ENCODE results near the gene TIGIT.
A peak's percentile ranks its signal among the peaks of the same experiment; 100 is the strongest.

TIGIT gene

DNA sequence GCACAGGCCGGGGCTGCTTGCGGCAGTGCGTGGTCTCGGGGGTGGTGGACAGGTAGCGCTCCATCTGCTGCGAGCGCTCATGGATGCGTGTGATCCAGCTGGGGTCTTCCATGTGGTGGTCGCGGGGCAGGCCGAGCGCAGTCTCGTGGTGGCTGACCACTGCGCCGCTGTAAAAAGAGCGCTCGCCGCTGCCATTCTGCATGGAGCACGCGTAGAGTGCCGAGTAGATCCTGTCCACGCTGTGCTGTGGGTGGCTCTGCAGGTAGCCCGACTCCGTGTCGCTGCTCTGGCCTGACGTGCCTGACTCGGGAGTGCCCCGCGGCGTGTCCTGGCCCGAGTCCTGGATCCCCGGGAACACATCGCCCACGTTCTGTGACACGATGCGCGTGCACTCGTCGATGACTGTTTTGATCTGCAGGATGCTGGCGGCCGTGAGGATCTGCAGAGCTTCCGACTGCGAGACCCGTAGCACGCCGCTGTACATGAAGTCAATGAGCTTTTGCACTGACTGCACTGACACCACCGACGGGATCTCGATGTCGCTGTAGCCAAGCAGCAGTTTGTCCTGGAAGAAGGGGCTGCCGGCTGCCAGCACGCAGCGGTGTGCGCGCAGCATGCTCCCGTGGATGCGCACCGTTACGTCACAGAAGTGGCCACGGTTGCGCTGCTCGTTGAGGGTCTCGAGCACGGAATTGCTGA, 57.4 kb downstream of the TIGIT start:
- DNase-seq (ENCODE audit: low spot score): no peak

DNA sequence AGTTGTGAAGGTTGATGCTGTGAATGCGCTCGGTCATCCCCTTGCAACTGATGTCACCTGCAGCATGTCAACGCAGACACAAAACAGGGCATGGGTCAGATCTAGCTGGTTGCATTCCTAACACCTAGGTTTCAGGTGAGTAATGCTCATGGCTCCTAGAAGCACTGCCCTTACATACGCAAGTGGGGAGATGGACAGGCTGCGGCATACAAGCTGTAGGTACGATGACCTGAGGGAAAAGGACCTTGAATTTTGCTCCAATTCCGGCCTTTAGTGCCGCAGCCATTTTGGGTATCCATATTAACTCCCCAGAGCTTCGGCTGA, 58.0 kb downstream of the TIGIT start:
- no peak for DNase-seq (ENCODE audit: low spot score)

DNA sequence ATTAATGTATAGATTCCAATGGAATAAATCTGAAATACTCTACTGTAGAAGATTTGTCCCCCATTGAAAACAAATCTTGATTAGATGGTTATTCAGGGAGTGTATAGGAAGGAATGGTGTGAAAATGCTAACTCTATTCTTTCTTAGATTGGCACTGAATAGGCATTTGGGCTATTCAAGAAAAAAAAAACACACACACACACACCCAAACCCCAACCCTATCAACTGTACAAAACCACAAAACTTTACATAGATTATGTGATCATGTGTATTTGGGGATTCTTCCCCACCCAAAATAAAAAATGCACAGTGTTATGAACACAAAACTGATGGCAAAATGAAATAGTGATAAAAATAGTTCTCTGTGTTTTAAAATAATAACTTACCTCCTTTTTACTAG, 61.8 kb downstream of the TIGIT start:
- DNase-seq (ENCODE audit: low spot score): no peak

DNA sequence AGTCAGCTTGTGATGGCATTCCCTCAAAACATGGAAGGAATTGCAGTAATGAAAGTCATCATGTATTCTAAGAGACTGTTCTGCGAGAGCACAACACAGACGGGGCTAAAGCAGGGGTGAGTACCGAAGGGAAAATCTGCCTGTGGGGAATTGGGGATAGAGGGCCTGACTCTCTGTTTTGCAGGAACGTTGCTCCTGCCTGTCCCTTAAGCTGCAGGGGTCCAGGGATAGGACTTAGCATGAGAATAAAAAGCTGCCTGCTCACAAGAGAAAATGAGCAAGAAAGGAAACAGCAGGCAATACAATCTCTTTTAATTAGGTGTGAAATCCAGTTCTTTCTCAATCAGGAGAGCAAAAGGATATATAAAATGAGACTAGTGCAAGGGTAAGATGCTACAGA, 62.2 kb downstream of the TIGIT start:
- peak; percentile 54 for DNase-seq (ENCODE audit: low spot score)

DNA sequence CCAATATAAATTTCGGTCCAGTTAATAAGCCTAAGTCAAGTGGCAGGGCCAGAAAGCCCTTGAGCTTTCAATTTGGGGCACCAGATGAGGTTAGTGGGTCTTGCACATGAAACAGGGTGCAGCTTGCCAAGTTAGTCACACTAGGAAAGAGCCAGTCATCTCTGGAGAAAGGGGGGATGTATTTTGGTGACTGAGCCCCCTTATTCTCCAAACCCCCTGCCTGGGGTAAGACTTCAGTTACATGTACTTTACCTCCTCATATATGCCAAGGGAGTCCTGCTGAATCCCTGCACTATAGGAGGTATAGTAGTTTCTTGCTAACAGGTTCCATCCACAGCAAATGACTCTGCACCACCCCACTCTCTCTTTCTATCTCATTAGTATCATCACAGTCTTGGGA, 62.7 kb downstream of the TIGIT start:
- no peak for DNase-seq (ENCODE audit: low spot score)

Data from ecto neural progenitor cell (in vitro differentiated cells).